WTC11 (cell line): Measurements from ENCODE around the gene TRIM13.

Experiments used
- CTCF ChIP-seq: fragments of 200-600 bp; IDR thresholded peaks from 2 replicates; pipeline ENCODE4 v1.8.0; 2022; ENCODE audit warnings: antibody characterized with exemption
- ELF4 ChIP-seq: sonication (generic); formaldehyde crosslinking; IDR thresholded peaks from 2 replicates; pipeline ENCODE4 v1.8.1; 2022; ENCODE audit warnings: low read depth, mild to moderate bottlenecking, moderate library complexity, missing genetic modification reagents
- EMX1 ChIP-seq: fragments of 250-450 bp; sonication (Bioruptor Pico); IDR thresholded peaks from 2 replicates; pipeline ENCODE4 v1.8.0; 2021; ENCODE audit warnings: mild to moderate bottlenecking
- NFE2L1 ChIP-seq: sonication (generic); formaldehyde crosslinking; IDR thresholded peaks from 2 replicates; pipeline ENCODE4 v1.8.1; 2023; ENCODE audit warnings: missing genetic modification reagents
- SP1 ChIP-seq: sonication (generic); formaldehyde crosslinking; conservative IDR thresholded peaks from 2 replicates; pipeline ENCODE4 v1.8.1; 2022; ENCODE audit warnings: missing genetic modification reagents
- ZBTB21 ChIP-seq: sonication (generic); formaldehyde crosslinking; IDR thresholded peaks from 2 replicates; pipeline ENCODE4 v1.8.1; 2023; ENCODE audit warnings: mild to moderate bottlenecking, missing genetic modification reagents, borderline replicate concordance

- no peak for TF ChIP-seq ZBTB21 (CRISPR knock-in tag)
- TF ChIP-seq EMX1: no peak
- TF ChIP-seq CTCF: no peak
- no peak for TF ChIP-seq NFE2L1 (CRISPR knock-in tag)
- TF ChIP-seq ELF4: no peak
- no peak for TF ChIP-seq SP1 (CRISPR knock-in tag)
Measured at GRCh38 chr13:50025436-50025835, 28.6 kb downstream of the TRIM13 start.
